HepG2 (cell line): Measurements from ENCODE around the gene ZNF416.

Experiments used
- ATF2 ChIP-seq: sonication (generic); formaldehyde crosslinking; IDR thresholded peaks from 2 replicates; pipeline ENCODE4 v1.4.0; 2020; ENCODE audit warnings: missing genetic modification reagents
- EP300 ChIP-seq, 3 experiments: sonication (generic) in 1 of 3; formaldehyde crosslinking in 1 of 3; IDR thresholded peaks; 2 replicates each; pipeline versions ENCODE4 v1.5.1 to v1.6.1; 2011 to 2020; ENCODE audit warnings: low read depth in 2 of 3, low read length in 2 of 3, borderline replicate concordance in 1 of 3, improper control_type of control experiment in 1 of 3, mild to moderate bottlenecking in 1 of 3, missing genetic modification reagents in 1 of 3, moderate library complexity in 1 of 3
- FOXM1 ChIP-seq: sonication (generic); formaldehyde crosslinking; IDR thresholded peaks from 2 replicates; pipeline ENCODE4 v1.5.0; 2020; ENCODE audit warnings: missing genetic modification reagents
- FOXP4 ChIP-seq: sonication (generic); formaldehyde crosslinking; IDR thresholded peaks from 2 replicates; pipeline ENCODE4 v1.4.0; 2020; ENCODE audit warnings: missing genetic modification reagents
- KDM1A ChIP-seq: IDR thresholded peaks from 2 replicates; pipeline ENCODE4 v1.6.1; 2016; ENCODE audit warnings: missing compliant biosample characterization
- POLR2A ChIP-seq, 2 experiments: IDR thresholded peaks; 2 replicates each; pipeline ENCODE4 v1.6.1; 2011; ENCODE audit warnings: low read depth in 2 of 2, low read length in 2 of 2, mild to moderate bottlenecking in 1 of 2, moderate library complexity in 1 of 2; ENCODE audit not compliant: insufficient read depth in 1 of 2
- SNRNP70 ChIP-seq: fragments of 200-400 bp; formaldehyde crosslinking; IDR thresholded peaks from 2 replicates; pipeline ENCODE4 v1.6.1; 2017; ENCODE audit warnings: mild to moderate bottlenecking, low read depth, low read length, moderate library complexity
- ZBTB2 ChIP-seq: sonication (generic); formaldehyde crosslinking; IDR thresholded peaks from 2 replicates; pipeline ENCODE4 v1.8.0; 2022; ENCODE audit warnings: low read depth, missing genetic modification reagents
- ZNF501 ChIP-seq: sonication (generic); formaldehyde crosslinking; IDR thresholded peaks from 2 replicates; pipeline ENCODE4 v1.5.1; 2020; ENCODE audit warnings: mild to moderate bottlenecking, moderate library complexity, missing genetic modification reagents
- ZNF546 ChIP-seq: sonication (generic); formaldehyde crosslinking; conservative IDR thresholded peaks from 2 replicates; pipeline ENCODE4 v1.8.1; 2023; ENCODE audit warnings: mild to moderate bottlenecking, missing genetic modification reagents
- ZNF777 ChIP-seq: sonication (generic); formaldehyde crosslinking; IDR thresholded peaks from 2 replicates; pipeline ENCODE4 v1.4.0; 2020; ENCODE audit warnings: missing genetic modification reagents
- ZNF850 ChIP-seq: sonication (generic); formaldehyde crosslinking; conservative IDR thresholded peaks from 2 replicates; pipeline ENCODE4 v1.9.0; 2021; ENCODE audit warnings: mild to moderate bottlenecking, missing genetic modification reagents
- TF ChIP-seq, protein P1 (sequence below): sonication (generic); formaldehyde crosslinking; IDR thresholded peaks from 2 replicates; pipeline ENCODE4 v1.5.0; 2020; ENCODE audit warnings: mild to moderate bottlenecking, missing genetic modification reagents, moderate library complexity
- TF ChIP-seq, protein P2 (sequence below): sonication (generic); formaldehyde crosslinking; conservative IDR thresholded peaks from 2 replicates; pipeline ENCODE4 v1.5.0; 2020; ENCODE audit warnings: missing genetic modification reagents

GRCh38 chr19:57572415-57572947 is 6.2 kb downstream of the ZNF416 start:
- TF ChIP-seq ZNF850 (CRISPR knock-in tag) = no peak
- TF ChIP-seq KDM1A = no peak
- TF ChIP-seq, protein P1, sequence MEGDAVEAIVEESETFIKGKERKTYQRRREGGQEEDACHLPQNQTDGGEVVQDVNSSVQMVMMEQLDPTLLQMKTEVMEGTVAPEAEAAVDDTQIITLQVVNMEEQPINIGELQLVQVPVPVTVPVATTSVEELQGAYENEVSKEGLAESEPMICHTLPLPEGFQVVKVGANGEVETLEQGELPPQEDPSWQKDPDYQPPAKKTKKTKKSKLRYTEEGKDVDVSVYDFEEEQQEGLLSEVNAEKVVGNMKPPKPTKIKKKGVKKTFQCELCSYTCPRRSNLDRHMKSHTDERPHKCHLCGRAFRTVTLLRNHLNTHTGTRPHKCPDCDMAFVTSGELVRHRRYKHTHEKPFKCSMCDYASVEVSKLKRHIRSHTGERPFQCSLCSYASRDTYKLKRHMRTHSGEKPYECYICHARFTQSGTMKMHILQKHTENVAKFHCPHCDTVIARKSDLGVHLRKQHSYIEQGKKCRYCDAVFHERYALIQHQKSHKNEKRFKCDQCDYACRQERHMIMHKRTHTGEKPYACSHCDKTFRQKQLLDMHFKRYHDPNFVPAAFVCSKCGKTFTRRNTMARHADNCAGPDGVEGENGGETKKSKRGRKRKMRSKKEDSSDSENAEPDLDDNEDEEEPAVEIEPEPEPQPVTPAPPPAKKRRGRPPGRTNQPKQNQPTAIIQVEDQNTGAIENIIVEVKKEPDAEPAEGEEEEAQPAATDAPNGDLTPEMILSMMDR (CRISPR knock-in tag) = no peak
- TF ChIP-seq ATF2 (CRISPR knock-in tag) = no peak
- TF ChIP-seq FOXM1 (CRISPR knock-in tag) = no peak
- no peak for TF ChIP-seq FOXP4 (CRISPR knock-in tag)
- TF ChIP-seq, protein P2, sequence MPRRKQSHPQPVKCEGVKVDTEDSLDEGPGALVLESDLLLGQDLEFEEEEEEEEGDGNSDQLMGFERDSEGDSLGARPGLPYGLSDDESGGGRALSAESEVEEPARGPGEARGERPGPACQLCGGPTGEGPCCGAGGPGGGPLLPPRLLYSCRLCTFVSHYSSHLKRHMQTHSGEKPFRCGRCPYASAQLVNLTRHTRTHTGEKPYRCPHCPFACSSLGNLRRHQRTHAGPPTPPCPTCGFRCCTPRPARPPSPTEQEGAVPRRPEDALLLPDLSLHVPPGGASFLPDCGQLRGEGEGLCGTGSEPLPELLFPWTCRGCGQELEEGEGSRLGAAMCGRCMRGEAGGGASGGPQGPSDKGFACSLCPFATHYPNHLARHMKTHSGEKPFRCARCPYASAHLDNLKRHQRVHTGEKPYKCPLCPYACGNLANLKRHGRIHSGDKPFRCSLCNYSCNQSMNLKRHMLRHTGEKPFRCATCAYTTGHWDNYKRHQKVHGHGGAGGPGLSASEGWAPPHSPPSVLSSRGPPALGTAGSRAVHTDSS (CRISPR knock-in tag) = no peak
- TF ChIP-seq EP300 (IDR thresholded peaks at IDR 0.05; ENCODE audit: low read depth in 2 of 2, low read length in 2 of 2) = no peak
- no peak for TF ChIP-seq EP300 (CRISPR knock-in tag; IDR thresholded peaks at IDR 0.05; ENCODE audit: borderline replicate concordance)
- TF ChIP-seq POLR2A (IDR thresholded peaks at IDR 0.05; ENCODE audit: insufficient read depth in 1 of 2, low read depth in 2 of 2, low read length in 2 of 2) = no peak
- no peak for TF ChIP-seq ZNF777 (CRISPR knock-in tag)
- no peak for TF ChIP-seq SNRNP70
- TF ChIP-seq ZBTB2 (CRISPR knock-in tag) = no peak
- TF ChIP-seq ZNF546 = no peak
- TF ChIP-seq ZNF501 = no peak
